Psoas muscle (tissue), 8 donors: Measurements from ENCODE around the gene REEP1. TPM values are rescaled to one million over a fixed set of nuclear protein-coding genes. Genes with fewer than 3 reads are reported as not detected.

ENCODE experiments used
- ATAC-seq, 4 donors: fragments of 200-7000 bp; cut with Tn5 transposase; one replicate each; pipeline ENCODE4 v1.9.1; 2020; ENCODE audit warnings: moderate library complexity in 3 of 4, mild to moderate bottlenecking in 2 of 4
- DNase-seq, 2 donors: peaks; one replicate each; pipeline ENCODE4 v3.0.0-alpha.2; 2020
- H3K27ac ChIP-seq: fragments of 200-600 bp; one replicate; pipeline ENCODE4 v1.8.0; 2022
- H3K27me3 ChIP-seq, 3 donors: fragments of 200-600 bp in 1 of 3; one replicate each; pipeline versions ENCODE4 v1.6.1 to v1.8.0; 2013 to 2022; ENCODE audit warnings: low read length in 2 of 3, mild to moderate bottlenecking in 2 of 3, moderate library complexity in 1 of 3; ENCODE audit not compliant: insufficient read depth in 3 of 3
- H3K36me3 ChIP-seq, 2 donors: fragments of 200-600 bp in 1 of 2; one replicate each; pipeline versions ENCODE4 v1.6.1 to v1.8.0; 2013 to 2022; ENCODE audit warnings: low read depth in 1 of 2, mild to moderate bottlenecking in 1 of 2, moderate library complexity in 1 of 2; ENCODE audit not compliant: insufficient read depth in 1 of 2
- H3K4me1 ChIP-seq: fragments of 200-600 bp; one replicate; pipeline ENCODE4 v1.8.0; 2022
- H3K4me3 ChIP-seq: fragments of 200-600 bp; one replicate; pipeline ENCODE4 v1.8.0; 2022; ENCODE audit warnings: mild to moderate bottlenecking
- H3K9me3 ChIP-seq: fragments of 200-600 bp; one replicate; pipeline ENCODE4 v1.8.0; 2022
- CTCF ChIP-seq: fragments of 200-600 bp; IDR thresholded peaks from one replicate; pipeline ENCODE4 v1.8.0; 2022; ENCODE audit warnings: antibody characterized with exemption
- WGBS, 3 donors: extraction: QIAGEN DNeasy Blood & Tissue Kit; methylation state at CpG; one replicate each; pipeline versions ENCODE4 v1.1.6 to v1.1.7; 2013; 5-methylcytosine and 5-hydroxymethylcytosine counted together
- intact Hi-C, 2 donors: fragments of 100-400 bp; cut with DNase I; formaldehyde crosslinking; loops; one replicate each; pipeline versions ENCODE4 v1.11.0 to v1.14.2; 2022
- polyA plus RNA-seq, 3 donors: library from polyadenylated mRNA; stranded (reverse); fragments of 200-250 nt; gene quantifications; one replicate each; pipeline ENCODE4 v1.2.3, GENCODE V29; 2013
- total RNA-seq, 4 donors: library from RNA; stranded (reverse); fragmentation: NEBNext Ultra II Directional in 2 of 4; extraction: Animal tissue kit (Norgen Biotek cat#: 25700) in 2 of 4; gene quantifications; one replicate each; pipeline versions ENCODE4 v1.2.1 to v1.2.4, GENCODE V29; 2021 to 2023
- donor health status: healthy with polysubstance abuse.
- donor health status: DM: no; HTN: no; CAD: no; lungs with moderate emphysema.
- donor health status: Bipolar disorder and iron deficiency.
- donor health status: healthy.
- donor health status: DM: yes; HTN: yes; CAD: no.
- donor health status: DM: no; HTN: no; CAD: no.
- donor health status: DM: no; HTN: no; CAD: no.
- donor health status: DM: yes; HTN: yes; CAD: no.

REEP1 gene
- total and polyA plus RNA-seq, 7 donors = 1.2 to 16.1 (median 7.9) TPM

GRCh38 chr2:86308356-86308755, 29.1 kb downstream of the REEP1 start:
- WGBS, 3 donors = 91 to 93% (median 92%) methylated on average over 8 of the region's 8 CpGs
- Histone ChIP-seq H3K4me3 (no peak overlapping the region), H3K4me1 (peaks cover 24% of the 10 kb centered on the region), H3K27me3 (no peaks in the 10 kb centered on the region), H3K9me3 (no peaks in the 10 kb centered on the region), H3K36me3 (no peaks in the 10 kb centered on the region), H3K27ac (no peak overlapping the region)
- peak in 3 of 4 donors; percentile 34 to 40 (median 36) for ATAC-seq
- no peak for DNase-seq
- no peak for TF ChIP-seq CTCF
- intact Hi-C loops = no loop called here

GRCh38 chr2:86307431-86307830, 30.0 kb downstream of the REEP1 start:
- no peak overlapping the region for H3K27ac ChIP-seq
- no peaks in the 10 kb centered on the region for H3K27me3 ChIP-seq
- H3K36me3 ChIP-seq = no peaks in the 10 kb centered on the region
- WGBS, 3 donors = 90 to 94% (median 92%) methylated on average over 7 of the region's 7 CpGs
- peaks cover 28% of the 10 kb centered on the region for H3K4me1 ChIP-seq
- no peak for DNase-seq
- no peak for TF ChIP-seq CTCF
- ATAC-seq = no peak
- intact Hi-C loops = no loop called here
- H3K9me3 ChIP-seq = no peaks in the 10 kb centered on the region
- H3K4me3 ChIP-seq = no peak overlapping the region

GRCh38 chr2:86305915-86306254, 31.5 kb downstream of the REEP1 start:
- TF ChIP-seq CTCF = no peak
- DNase-seq = no peak
- WGBS, 3 donors = 86 to 92% (median 91%) methylated on average over 5 of the region's 5 CpGs
- no peak for ATAC-seq
- intact Hi-C loops = no loop called here
- peaks cover 42% of the 10 kb centered on the region for H3K4me1 ChIP-seq
- no peak overlapping the region for H3K4me3 ChIP-seq
- no peaks in the 10 kb centered on the region for H3K9me3 ChIP-seq
- H3K27ac ChIP-seq = no peak overlapping the region
- H3K36me3 ChIP-seq = no peaks in the 10 kb centered on the region
- no peaks in the 10 kb centered on the region for H3K27me3 ChIP-seq

- intact Hi-C loops = no loop called here
Measured at GRCh38 chr2:86305195-86305914, 32.1 kb downstream of the REEP1 start.

More at GRCh38 chr2:86305195-86305914, 32.1 kb downstream of the REEP1 start:
- Histone ChIP-seq H3K4me1 (peaks cover 47% of the 10 kb centered on the region), H3K9me3 (no peaks in the 10 kb centered on the region), H3K27me3 (no peaks in the 10 kb centered on the region), H3K36me3 (no peaks in the 10 kb centered on the region), H3K4me3 (no peak overlapping the region), H3K27ac (no peak overlapping the region)
- DNase-seq (no peak), ATAC-seq (no peak)
- TF ChIP-seq CTCF = no peak
- 81 to 87% (median 86%) methylated on average over 5 of the region's 5 CpGs for WGBS, 3 donors
